T47D (cell line): ENCODE results near the gene PXT1.
"Not testable (repeated sequence)": the region's sequence is repeated elsewhere in the genome, so short reads cannot be mapped to it uniquely, and the experiment has no call there.

Experiments used
- DNase-seq, 2 experiments: peaks; one replicate each; pipeline versions ENCODE4 v3.0.0 to v3.0.0-alpha.2; 2011 to 2012; ENCODE audit warnings: low read depth in 1 of 2, low spot score in 1 of 2
- JUND ChIP-seq: IDR thresholded peaks from 2 replicates; pipeline ENCODE4 v1.6.1; 2012; ENCODE audit warnings: low read depth
- in situ Hi-C: cut with HindIII; loops from 2 replicates; pipeline ENCODE4 v1.10.0; 2016; ENCODE audit warnings: low sequenced_read_pairs, low pct_unique_long_range_greater_than_20kb

Gene PXT1, protein sequence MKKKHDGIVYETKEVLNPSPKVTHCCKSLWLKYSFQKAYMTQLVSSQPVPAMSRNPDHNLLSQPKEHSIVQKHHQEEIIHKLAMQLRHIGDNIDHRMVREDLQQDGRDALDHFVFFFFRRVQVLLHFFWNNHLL

DNA sequence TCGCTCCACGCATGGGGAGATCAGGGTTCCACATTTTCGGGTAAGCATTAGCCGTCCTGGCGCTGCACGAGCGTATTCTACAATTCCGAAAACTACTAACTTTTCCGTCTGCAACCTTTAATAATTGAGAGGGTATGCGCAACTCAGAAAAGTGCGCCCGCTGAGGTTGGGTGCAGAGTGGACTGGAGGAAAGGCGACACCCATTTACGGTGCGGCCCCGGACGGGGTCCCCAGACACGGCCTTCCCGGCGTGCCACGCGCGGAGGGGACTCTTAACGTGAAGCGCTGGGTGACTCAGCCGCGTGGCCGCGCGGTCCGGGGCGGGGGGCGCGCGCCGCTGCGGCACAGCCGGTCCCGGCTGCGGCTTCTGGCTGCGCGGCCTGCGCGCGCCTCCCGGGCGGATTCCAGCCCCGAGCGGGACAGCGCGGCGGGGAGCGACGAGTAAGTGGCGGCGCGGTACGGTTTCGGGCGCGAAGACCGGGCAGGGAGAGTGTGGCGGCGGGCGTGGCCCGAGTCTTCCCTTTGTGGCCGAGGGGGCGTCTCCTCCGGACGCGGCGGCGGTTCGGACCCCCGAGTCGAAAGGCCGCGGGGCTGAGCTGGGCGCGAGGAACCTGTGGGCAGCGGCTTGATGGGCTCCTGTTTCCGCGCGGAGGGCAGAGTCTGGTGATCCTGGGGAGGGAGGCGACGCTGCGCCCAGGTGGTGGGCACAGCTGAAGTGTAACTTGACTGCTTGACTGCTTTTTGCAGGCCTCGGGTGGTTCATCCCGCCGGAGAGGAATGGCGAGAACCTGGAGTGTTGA is at the start of gene PXT1, which contains the start of gene KCTD20:
Gene PXT1 (minus strand): TSS at position 184 of the 800 bp plus-strand sequence. CDS start 16,772 bp downstream, outside the sequence.
Gene KCTD20 (plus strand): TSS at position 330 of the 800 bp plus-strand sequence. CDS start 27,098 bp downstream, outside the sequence.
- DNase-seq: peak; percentile 82 to 92
- TF ChIP-seq JUND: peak; percentile 74
- in situ Hi-C loops: no loop called here

DNA sequence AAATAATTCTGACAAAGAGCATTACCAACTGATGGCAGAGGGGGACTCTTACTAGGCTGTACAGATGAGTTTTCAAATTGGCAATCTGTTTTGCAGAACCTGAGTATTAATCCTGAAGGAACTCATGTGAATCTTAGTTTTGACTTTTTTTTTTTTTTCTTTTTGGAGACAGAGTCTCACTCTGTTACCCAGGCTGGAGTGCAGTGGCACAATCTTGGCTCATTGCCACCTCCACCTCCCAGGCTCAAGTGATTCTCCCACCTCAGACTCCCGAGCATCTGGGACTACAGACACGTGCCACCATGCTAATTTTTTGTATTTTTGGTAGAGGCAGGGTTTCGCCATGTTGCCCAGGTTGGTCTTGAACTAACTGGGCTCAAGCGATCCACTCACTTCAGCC is 49.4 kb upstream of the PXT1 start:
- no peak for DNase-seq
- in situ Hi-C loops: no loop called here
- TF ChIP-seq JUND: no peak

DNA sequence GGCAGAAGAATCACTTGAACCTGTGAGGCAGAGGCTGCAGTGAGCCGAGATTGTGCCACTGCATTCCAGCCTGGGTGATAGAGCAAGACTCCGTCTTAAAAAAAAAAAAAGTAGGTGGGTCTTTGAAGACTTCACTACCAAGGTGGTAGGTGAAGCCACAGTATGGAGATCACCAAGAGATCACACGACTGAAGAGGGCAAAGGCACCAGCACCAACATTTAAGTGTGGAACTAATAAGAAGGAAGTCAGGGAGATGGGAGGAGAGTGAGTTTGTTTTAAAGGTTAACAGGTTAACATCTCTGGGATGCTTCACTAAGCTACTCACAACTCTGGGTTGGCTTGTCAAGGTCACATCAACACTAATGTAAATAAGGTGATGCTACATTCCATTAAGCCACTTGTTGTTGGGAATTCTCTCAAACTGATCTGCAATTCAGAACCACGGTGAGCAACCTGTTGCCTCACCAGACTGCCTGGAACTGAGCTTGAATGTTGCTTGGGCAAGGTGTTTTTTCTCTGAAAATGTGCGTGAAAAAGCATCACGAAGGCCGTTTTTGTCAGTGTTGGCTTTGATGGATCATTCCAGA is 48.8 kb upstream of the PXT1 start:
- in situ Hi-C loops: no loop called here
- no peak for TF ChIP-seq JUND
- peak in 1 of 2 experiments; percentile 18 for DNase-seq

DNA sequence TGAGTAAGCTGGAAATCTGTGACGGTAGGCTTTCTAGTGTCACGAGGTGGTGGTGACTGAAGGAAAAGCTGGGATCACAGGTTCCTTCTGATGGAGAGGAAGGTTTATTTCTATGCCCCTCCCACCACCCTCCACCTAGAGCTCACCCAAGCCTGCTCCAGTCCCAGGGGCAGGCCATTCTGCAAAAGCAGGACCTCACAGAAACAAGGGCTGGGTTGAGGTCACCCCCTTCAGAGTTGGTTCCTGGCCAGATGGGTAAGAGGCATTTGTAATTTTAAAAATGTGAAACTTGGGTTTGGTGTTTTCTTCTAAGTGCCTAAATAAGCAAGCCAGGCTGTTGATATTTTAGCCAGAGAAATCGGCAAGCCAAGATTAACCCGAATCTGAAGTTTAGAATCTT is 46.8 kb upstream of the PXT1 start:
- in situ Hi-C loops: no loop called here

DNA sequence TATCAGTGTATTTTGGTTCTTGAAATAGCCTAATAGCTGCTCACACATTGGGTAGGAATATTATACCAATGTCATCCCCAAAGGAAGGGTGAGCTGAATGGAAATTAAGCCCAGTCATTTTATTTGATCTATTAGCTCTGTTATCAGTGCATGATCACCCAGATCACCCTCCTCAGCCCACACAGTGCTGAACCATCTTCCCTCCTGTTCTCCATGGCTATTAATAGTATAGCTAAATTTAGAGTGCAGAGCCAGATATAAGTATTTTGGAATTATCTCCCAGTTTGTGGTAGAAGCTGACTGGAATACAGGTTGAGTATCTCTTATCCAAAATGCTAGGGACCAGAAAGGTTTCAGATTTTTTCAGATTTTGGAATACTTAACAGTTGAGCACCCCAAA is 45.6 kb upstream of the PXT1 start:
- no peak for DNase-seq
- no peak for TF ChIP-seq JUND
- in situ Hi-C loops: no loop called here

More for the DNA sequence above, 46.8 kb upstream of the PXT1 start:
- DNase-seq: no peak
- no peak for TF ChIP-seq JUND

DNA sequence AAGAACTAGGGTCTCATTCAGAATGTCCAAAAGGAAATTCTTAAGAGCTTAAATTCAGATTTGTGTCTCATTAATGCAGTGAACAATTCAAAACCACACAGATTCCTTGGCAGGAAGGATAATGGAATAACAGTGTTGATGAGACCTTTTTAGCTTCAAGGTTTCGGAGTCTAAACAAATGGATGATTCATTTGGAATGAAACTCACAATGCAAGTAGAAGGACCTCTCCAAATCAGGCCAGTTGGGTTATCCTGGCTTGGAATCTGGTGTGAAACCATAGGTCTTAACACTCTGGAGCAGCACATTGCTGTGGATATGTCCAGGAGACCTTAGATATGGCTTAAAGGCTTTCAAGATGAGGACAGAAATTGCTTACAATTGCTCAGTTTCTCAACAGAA is 45.0 kb upstream of the PXT1 start:
- in situ Hi-C loops: no loop called here
- no peak for DNase-seq
- no peak for TF ChIP-seq JUND

DNA sequence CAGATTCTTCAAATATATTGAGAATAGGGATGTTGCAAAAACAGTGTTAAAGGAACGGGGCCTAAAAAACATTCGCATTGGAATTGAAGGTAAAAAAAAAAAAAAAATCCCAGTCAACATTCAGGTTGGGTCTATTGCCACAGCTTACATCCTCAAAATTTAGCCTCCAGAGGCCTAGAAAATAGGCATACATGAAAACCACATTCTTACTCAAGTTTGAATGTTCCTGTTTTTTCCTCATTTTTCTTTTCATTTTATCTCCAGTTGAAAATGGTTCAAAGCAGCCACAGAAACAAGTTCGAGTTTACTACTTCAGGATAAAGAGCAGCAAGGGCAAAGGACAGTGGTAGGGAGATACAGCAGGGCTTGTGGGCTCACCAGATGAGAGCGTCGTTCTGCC is 42.1 kb upstream of the PXT1 start:
- in situ Hi-C loops: no loop called here
- DNase-seq: no peak
- no peak for TF ChIP-seq JUND

DNA sequence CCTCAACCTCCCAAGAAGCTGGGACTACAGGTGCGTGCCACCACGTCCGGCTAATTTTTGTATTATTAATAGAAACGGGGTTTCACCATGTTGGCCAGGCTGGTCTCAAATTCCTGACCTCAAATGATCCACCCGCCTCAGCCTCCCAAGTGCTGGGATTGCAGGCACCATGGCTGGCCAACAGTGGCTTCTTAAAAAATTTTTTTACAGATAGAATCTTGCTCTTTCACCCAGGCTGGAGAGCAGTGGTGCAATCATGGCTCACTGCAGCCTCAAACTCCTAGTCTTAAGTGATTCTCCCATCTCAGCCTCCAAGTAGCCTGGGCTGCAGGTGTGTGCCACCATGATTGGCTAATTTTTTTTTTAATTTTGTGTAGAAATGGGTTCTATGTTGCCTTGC is 40.7 kb upstream of the PXT1 start:
- in situ Hi-C loops, DNase-seq: not testable (repeated sequence)

DNA sequence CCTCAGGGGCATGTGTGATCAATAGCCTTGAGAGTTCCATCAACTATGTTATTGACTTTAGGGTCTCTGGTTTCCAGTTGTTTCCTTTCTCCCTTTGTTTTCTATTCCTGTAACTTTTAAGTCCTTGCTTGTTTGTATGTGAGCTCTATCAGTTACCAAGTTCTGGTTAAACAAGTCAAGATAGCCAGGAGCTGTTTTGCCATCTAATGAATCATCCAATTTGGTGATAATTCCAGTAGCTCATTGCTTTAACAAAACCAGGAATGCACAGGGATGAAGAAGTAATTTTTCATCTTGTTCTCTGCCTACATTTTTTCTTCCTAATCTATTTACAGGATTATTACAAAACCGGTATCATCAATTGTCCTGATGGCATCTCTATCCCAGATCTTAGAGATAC is 36.6 kb upstream of the PXT1 start:
- in situ Hi-C loops: no loop called here
- no peak for TF ChIP-seq JUND
- DNase-seq: no peak

DNA sequence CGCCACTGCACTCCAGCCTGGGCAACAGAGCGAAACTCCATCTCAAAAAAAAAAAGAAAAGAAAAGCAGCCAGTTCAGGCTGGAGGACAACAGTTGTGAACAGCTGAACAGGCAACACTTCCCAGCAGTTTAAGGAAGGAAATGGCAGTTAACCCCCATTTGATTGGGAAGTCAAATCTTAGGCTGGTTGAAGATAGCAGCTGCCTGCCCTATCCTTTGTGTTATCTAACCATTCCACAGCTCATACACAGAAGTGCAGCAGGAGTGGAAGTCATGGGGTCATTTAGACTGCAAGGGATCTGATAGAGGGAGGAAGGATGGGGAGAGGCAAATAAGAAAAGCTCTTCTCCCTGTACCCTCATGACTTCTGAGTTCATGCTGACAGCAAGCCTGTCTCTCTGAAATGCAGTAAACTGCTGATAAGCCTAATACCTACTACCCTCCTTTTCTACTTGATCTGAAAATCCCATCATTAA is 35.4 kb upstream of the PXT1 start:
- in situ Hi-C loops: no loop called here
- no peak for TF ChIP-seq JUND

DNA sequence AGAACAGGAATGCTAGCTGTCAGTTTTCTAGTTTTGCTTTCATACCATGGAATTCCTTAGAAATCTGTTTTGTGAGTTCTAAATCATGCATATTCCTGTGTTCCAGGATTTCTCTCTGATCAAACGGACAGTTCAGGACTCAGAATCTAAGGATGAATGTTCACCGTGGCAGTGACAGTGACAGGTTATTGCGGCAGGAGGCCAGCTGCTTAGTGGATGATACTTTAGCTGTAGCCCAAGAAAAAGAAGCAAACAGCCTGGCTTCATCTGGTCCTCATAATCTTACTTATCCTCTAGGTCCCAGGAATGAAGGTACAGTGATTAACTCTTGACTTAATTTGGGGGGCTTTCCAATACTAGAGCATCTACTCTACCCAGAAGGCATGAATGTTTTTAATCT is 27.3 kb upstream of the PXT1 start:
- no peak for TF ChIP-seq JUND
- DNase-seq: no peak
- in situ Hi-C loops: no loop called here

More for the DNA sequence above, 35.4 kb upstream of the PXT1 start:
- no peak for DNase-seq

DNA sequence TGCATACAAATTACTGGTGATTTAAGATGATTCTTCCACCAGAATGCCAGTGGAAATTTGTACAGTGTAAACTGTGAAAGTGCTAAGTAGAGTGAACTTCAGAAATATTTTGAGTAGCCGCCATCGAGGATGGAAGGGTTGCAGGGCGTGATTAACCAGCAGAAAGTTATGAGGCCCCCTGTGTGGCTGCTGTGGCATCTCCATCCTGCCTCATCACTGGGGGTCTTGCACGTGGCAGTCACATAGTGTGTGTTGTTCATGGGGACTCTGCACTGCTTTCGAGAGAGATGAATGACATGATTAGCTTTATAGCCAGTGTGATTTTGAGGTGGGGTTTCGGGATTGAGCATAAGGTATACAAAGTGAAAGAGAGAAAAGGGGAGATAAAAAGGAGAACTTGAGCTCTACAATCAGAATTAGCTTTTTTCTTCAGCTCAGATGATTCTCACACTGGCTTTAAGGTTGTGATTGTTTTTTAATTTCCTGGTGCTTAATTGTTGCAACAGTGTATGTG is 26.6 kb upstream of the PXT1 start:
- no peak for TF ChIP-seq JUND
- no peak for DNase-seq
- in situ Hi-C loops: no loop called here

DNA sequence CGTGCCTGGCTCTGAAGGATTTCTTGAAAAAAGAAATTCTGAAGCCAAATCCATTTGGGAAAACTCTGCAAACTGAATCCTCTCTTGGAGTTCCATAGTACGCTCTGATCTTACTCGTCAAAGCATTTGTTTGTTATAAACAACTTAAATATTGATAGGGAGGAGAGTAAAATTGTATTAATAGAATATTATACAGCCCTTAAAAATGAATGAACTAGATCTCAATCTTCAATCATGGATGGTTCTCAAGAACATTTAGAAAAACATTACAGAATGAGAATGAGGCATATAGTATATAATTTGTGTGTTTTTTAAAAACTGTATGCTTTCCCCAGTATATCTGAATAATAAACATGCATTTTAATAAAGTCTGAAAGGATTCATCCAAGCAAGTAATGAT is 25.0 kb upstream of the PXT1 start:
- DNase-seq: no peak
- no peak for TF ChIP-seq JUND
- in situ Hi-C loops: no loop called here
